ENCODE results near the gene EPS8.

EPS8 gene

GRCh38 chr12:15662303-15662980, 126.7 kb downstream of the EPS8 start:
- TF ChIP-seq CTCF (IDR thresholded peaks at IDR 0.05; ENCODE audit: extremely low read depth, missing control alignments) = no peak
- DNase-seq (ENCODE audit: low spot score) = no peak

- no peak for TF ChIP-seq CTCF (IDR thresholded peaks at IDR 0.05; ENCODE audit: extremely low read depth, missing control alignments)
- DNase-seq (ENCODE audit: low spot score) = no peak
Observed at GRCh38 chr12:15651371-15651770, 137.8 kb downstream of the EPS8 start.

GRCh38 chr12:15650399-15651128, 138.6 kb downstream of the EPS8 start:
- TF ChIP-seq CTCF (IDR thresholded peaks at IDR 0.05; ENCODE audit: extremely low read depth, missing control alignments) = no peak
- DNase-seq (ENCODE audit: low spot score) = no peak

- TF ChIP-seq CTCF (IDR thresholded peaks at IDR 0.05; ENCODE audit: extremely low read depth, missing control alignments) = no peak
- no peak for DNase-seq (ENCODE audit: low spot score)
Observed at GRCh38 chr12:15649347-15649746, 139.8 kb downstream of the EPS8 start.

- no peak for DNase-seq (ENCODE audit: low spot score)
- no peak for TF ChIP-seq CTCF (IDR thresholded peaks at IDR 0.05; ENCODE audit: extremely low read depth, missing control alignments)
Observed at GRCh38 chr12:15648558-15648957, 140.6 kb downstream of the EPS8 start.

GRCh38 chr12:15646581-15646980, 142.6 kb downstream of the EPS8 start:
- no peak for DNase-seq (ENCODE audit: low spot score)
- no peak for TF ChIP-seq CTCF (IDR thresholded peaks at IDR 0.05; ENCODE audit: extremely low read depth, missing control alignments)

GRCh38 chr12:15644700-15645099, 144.5 kb downstream of the EPS8 start:
- no peak for TF ChIP-seq CTCF (IDR thresholded peaks at IDR 0.05; ENCODE audit: extremely low read depth, missing control alignments)
- no peak for DNase-seq (ENCODE audit: low spot score)
